Measurements from ENCODE around the gene UBE2D3.
"Not testable (repeated sequence)": the region's sequence is repeated elsewhere in the genome, so short reads cannot be mapped to it uniquely, and the experiment has no call there.

Gene UBE2D3

DNA sequence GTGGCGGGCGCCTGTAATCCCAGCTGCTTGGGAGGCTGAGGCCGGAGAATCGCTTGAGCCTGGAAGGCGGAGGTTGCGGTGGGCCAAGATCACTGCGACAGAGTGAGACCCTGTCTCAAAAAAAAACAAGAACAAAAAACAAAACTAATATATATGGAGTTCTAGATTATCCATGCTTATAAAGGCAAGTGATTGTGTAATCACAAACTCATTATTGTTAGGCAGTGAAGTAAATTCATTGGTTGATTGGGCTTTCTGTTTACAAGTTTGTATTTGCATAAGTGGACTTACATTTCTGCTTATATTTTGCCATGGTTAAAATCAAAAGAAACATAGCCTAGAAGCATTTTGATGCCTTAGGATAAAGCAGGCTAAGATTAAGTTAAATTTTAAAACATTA lies 2.5 kb upstream of the UBE2D3 start:
- no peak for DNase-seq (ENCODE audit: low read depth)

DNA sequence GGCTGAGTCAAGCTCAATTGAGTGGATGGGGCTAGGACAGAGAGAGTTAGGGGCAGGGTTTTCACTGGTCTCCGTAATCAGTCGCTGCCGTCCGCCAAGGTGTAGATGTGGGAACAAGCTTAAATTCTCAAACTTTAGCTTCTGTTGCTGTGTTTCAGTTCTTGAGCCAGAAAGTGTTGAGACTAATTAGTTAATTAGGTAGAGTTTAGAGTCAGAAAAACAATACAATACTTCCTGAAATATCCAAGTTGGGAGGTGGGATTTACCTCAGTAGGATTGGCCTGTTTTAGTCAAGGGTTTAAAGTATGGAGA lies 1.1 kb upstream of the UBE2D3 start:
- DNase-seq (ENCODE audit: low read depth) = no peak

DNA sequence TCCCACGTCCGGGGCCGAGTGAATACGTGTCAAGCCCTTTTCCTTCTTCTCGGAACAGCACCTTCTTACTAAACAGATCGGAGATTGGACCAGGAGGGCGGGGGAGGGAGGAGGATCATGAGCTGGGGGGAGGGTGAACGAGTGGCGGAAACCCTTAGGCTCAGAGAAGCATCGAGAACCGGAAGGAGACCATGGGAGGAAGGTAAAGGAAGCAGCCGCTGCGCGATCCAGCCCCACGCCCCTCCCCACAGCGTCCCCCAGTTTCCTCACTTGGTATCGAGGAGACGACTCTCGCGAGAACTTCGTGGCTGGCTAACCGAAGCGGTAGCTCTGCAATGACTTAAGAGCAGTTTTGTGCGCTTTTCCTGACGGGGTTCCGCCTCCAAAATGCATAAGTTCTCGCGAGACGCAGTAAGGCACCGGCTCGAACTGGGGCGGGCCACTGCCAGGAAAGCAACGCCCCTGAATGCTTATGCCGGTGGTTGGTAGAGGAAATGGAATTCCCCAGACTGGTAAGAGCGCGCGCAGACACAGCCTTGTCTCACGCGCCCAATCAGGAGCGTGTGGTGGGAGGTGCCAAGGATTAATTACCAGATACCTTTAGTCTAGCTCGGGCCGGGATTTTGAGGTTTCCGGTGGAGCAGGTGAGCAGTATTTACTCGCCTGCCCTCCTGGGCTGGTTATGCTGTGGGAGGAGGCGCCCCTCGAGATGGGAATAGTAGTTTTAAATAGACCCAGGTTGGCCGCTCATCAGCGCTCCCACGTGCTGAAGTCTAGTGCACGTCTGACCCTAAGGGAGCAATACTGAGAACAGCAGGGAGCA lies 534 bp upstream of the UBE2D3 start:
- DNase-seq (ENCODE audit: low read depth) = peak; percentile 98

- DNase-seq (ENCODE audit: low read depth) = peak; percentile 63
Measured at GRCh38 chr4:102826105-102826889, 1.1 kb downstream of the UBE2D3 start.

GRCh38 chr4:102825261-102826091 lies 1.9 kb downstream of the UBE2D3 start:
- peak; percentile 5 for DNase-seq (ENCODE audit: low read depth)

- no peak for DNase-seq (ENCODE audit: low read depth)
Measured at GRCh38 chr4:102824398-102824797, 3.0 kb downstream of the UBE2D3 start.

DNA sequence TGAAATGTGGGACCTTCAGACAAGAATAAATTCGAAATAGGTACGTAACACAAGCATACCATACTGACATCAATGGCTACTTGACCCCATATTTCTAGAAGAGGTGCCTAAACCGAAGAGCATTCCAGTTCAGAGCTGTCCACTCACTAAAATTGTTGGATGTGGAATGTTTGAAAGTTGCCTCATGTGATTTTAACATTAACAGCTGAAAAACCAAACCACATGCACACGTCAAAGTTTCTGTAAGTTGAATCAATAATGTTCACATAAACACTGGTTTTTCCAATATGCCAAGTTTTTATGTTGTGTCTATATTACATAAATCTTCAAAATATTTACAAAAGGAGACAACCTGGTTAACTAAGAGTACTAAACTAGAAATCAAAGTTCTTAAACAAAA lies 3.5 kb downstream of the UBE2D3 start:
- no peak for DNase-seq (ENCODE audit: low read depth)

DNA sequence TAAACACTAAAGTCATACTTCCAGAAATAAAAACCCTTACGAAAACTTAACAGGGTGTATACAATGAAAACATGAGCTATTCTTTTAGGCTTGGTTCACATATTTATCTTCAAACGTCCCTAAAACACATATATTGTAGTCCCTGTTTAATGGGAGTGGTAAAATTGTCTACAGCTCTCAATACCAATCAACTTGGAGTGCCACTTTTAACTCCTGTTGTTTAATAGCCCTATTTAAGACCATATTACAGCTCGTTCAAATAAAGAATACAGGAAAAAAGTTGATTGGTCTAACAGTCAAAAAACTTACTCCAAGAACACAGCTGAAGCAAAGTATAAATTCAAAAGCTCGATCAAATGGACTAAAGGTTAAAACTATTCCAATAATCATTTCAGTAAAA lies 3.9 kb downstream of the UBE2D3 start:
- DNase-seq (ENCODE audit: low read depth) = no peak

GRCh38 chr4:102819588-102820365 lies 7.6 kb downstream of the UBE2D3 start:
- no peak for DNase-seq (ENCODE audit: low read depth)

DNA sequence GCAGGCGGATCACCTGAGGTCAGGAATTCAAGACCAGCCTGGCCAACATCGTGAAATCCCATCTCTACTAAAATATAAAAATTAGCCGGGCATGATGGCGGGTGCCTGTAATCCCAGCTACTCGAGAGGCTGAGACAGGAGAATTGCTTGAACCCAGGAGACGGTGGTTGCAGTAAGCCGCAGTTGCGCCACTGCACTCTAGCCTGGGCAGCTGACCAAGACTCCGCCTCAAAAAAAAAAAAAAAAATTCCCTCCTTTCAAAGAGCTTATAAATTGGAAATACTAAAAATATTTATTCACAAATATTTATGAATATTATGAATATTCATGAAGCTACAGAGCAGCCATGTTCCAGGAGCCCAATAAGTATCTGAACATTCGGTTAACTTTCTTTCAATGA lies 8.3 kb downstream of the UBE2D3 start:
- DNase-seq (ENCODE audit: low read depth) = not testable (repeated sequence)

GRCh38 chr4:102817613-102818268 lies 9.6 kb downstream of the UBE2D3 start:
- no peak for DNase-seq (ENCODE audit: low read depth)

GRCh38 chr4:102817021-102817605 lies 10.2 kb downstream of the UBE2D3 start:
- DNase-seq (ENCODE audit: low read depth) = no peak

- DNase-seq (ENCODE audit: low read depth) = no peak
Measured at GRCh38 chr4:102815981-102816380, 11.4 kb downstream of the UBE2D3 start.

GRCh38 chr4:102809691-102810090 lies 17.7 kb downstream of the UBE2D3 start:
- no peak for DNase-seq (ENCODE audit: low read depth)

DNA sequence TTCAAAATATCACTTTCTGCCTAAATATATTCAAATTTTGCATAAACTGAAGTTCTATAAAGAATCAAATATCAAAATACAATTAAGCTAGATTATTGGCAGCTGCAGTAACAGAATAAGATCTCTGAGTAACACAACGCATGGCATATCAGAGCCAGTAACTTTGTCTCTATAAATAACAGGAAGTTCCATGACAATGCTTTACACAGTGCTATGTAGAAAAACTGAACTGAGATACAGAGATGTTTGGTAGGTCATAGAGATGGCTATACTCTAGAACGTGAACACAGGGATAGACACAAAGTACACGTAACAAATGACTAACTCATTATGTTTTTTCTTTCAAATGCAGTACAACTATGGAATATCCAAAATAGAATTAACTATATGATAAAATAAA lies 18.2 kb downstream of the UBE2D3 start:
- no peak for DNase-seq (ENCODE audit: low read depth)

- no peak for DNase-seq (ENCODE audit: low read depth)
Measured at GRCh38 chr4:102808009-102808408, 19.3 kb downstream of the UBE2D3 start.

- DNase-seq (ENCODE audit: low read depth) = no peak
Measured at GRCh38 chr4:102807345-102807744, 20.0 kb downstream of the UBE2D3 start.

GRCh38 chr4:102799816-102800215 lies 27.5 kb downstream of the UBE2D3 start:
- no peak for DNase-seq (ENCODE audit: low read depth)

DNA sequence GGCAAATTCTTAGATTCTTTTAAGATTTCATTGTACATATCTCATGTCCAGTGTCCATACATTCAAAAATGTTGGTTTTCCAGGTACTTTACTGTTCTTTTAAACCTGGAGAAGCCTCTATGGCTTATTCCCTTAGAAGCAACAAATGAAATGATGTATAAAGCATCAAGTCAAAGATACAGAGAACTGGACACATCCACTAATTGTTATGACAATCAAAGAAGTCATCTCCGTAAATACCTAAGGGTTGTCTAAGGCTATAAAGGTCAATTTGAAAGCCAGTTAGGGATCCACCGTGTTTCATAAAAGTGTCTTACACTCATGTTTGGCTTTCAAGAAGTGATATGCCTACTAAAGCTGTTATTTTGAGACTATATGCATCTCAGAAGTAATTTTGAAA lies 32.4 kb downstream of the UBE2D3 start:
- no peak for DNase-seq (ENCODE audit: low read depth)

DNA sequence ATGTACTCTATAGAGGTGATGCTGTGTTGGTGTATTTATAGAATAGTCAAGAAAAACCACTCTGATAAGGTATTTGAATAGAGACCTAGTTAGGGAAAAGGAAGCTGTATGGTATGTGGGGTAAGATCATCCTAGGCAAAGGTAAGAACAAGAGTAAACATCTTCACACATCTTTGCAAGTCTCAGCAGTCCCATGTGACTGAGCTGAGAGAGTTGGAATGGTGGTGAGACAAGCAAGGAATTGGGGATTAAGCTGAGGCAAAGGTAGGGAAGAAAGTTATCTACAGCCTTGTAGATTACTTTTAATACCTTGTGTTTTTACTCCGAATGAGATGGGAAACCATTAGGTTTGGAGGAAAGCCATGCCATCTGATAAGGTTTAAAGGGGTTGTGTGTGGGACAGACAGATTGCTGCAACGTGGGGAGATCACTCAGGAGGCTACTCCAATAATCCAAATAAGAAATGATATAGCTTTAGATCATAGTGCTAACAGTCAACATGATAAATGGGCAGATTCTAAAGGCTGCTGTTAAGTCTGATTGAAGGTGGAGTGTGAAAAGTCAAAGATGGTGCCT lies 34.9 kb downstream of the UBE2D3 start:
- DNase-seq (ENCODE audit: low read depth) = no peak

Measured in activated T-helper 9 cell treated with anti-CD3 and anti-CD28 coated beads, Interleukin-2, amount 50 U/mL, for 16 hours (primary cell).